ENCODE measurements around the gene C2CD4D. TPM values are rescaled to one million over a fixed set of nuclear protein-coding genes. Genes with fewer than 3 reads are reported as not detected.
"Not testable (repeated sequence)": the region's sequence is repeated elsewhere in the genome, so short reads cannot be mapped to it uniquely, and the experiment has no call there.

C2CD4D gene
- polyA plus RNA-seq, 1 donor (not counting 4 experiments of a cell fraction or from before 2014, with no cell fraction given) = 0.05 TPM

DNA sequence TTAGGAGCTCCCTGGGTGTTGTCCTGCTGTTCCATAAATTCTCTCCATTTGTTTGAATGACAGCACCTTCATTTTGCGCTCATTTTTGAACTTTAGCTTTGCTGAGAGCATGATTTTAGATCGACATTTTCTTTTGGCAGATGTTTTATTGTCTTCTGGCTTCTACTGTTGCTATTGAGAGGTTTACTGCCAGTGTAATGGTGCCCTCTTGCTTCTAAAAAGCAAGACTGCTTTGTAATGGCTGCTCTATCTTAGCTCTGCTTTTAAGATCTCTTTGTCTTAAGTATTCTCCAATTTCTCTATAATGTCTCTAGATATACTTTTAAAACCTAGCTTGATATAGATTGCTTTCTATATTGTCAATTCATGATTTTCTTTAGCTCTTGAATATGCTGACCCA, 41.9 kb upstream of the C2CD4D start:
- H3K27ac ChIP-seq (ENCODE audit: control insufficient read depth, insufficient read depth, low read length) = no peak overlapping the region
- H3K4me2 ChIP-seq (ENCODE audit: control insufficient read depth, extremely low read depth, insufficient read depth, low read depth, low read length) = no peak overlapping the region
- H3K4me3 ChIP-seq (ENCODE audit: control insufficient read depth in 2 of 3, extremely low read depth in 1 of 3, insufficient read depth in 2 of 3, low read depth in 1 of 3, low read length in 3 of 3) = no peak overlapping the region
- H3K9me3 ChIP-seq (ENCODE audit: control insufficient read depth, low read depth, low read length) = no peaks in the 10 kb centered on the region
- no peaks in the 10 kb centered on the region for H4K20me1 ChIP-seq (ENCODE audit: control insufficient read depth, extremely low read depth, insufficient read depth, low read length)
- no peaks in the 10 kb centered on the region for H3K27me3 ChIP-seq (ENCODE audit: control insufficient read depth, extremely low read depth, insufficient read depth, low read length)
- H3K9me1 ChIP-seq (ENCODE audit: control insufficient read depth, extremely low read depth, insufficient read depth, low read length) = no peaks in the 10 kb centered on the region
- no peaks in the 10 kb centered on the region for H3K36me3 ChIP-seq (ENCODE audit: control insufficient read depth in 2 of 2, extremely low read depth in 1 of 2, insufficient read depth in 2 of 2, low read length in 2 of 2)
- H3K4me1 ChIP-seq (ENCODE audit: control insufficient read depth, extremely low read depth, insufficient read depth, low read length) = peaks cover 13% of the 10 kb centered on the region
- dilution Hi-C loops (cut with MboI; ENCODE audit: extremely low pct_ligation_motif_present, low sequenced_read_pairs) = no loop called here
- no peak overlapping the region for H3K9ac ChIP-seq (ENCODE audit: control insufficient read depth, extremely low read depth, insufficient read depth, low read length)
- TF ChIP-seq, protein P1, sequence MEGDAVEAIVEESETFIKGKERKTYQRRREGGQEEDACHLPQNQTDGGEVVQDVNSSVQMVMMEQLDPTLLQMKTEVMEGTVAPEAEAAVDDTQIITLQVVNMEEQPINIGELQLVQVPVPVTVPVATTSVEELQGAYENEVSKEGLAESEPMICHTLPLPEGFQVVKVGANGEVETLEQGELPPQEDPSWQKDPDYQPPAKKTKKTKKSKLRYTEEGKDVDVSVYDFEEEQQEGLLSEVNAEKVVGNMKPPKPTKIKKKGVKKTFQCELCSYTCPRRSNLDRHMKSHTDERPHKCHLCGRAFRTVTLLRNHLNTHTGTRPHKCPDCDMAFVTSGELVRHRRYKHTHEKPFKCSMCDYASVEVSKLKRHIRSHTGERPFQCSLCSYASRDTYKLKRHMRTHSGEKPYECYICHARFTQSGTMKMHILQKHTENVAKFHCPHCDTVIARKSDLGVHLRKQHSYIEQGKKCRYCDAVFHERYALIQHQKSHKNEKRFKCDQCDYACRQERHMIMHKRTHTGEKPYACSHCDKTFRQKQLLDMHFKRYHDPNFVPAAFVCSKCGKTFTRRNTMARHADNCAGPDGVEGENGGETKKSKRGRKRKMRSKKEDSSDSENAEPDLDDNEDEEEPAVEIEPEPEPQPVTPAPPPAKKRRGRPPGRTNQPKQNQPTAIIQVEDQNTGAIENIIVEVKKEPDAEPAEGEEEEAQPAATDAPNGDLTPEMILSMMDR (optimal IDR thresholded peaks at IDR 0.05 in 1 of 3, IDR thresholded peaks at IDR 0.05 in 1 of 3, conservative IDR thresholded peaks at IDR 0.05 in 1 of 3; ENCODE audit: extremely low read depth in 1 of 3, insufficient read depth in 2 of 3, low read length in 3 of 3) = no peak
- no peak for TF ChIP-seq EZH2 (IDR thresholded peaks at IDR 0.05; ENCODE audit: low read length)
- no peaks in the 10 kb centered on the region for H3K79me2 ChIP-seq (ENCODE audit: control insufficient read depth, insufficient read depth, low read length)
- peak; percentile 5 for FAIRE-seq
- H2AFZ ChIP-seq (ENCODE audit: control insufficient read depth, low read length) = no peak overlapping the region
- no peak for DNase-seq (ENCODE audit: low read depth, low spot score)

DNA sequence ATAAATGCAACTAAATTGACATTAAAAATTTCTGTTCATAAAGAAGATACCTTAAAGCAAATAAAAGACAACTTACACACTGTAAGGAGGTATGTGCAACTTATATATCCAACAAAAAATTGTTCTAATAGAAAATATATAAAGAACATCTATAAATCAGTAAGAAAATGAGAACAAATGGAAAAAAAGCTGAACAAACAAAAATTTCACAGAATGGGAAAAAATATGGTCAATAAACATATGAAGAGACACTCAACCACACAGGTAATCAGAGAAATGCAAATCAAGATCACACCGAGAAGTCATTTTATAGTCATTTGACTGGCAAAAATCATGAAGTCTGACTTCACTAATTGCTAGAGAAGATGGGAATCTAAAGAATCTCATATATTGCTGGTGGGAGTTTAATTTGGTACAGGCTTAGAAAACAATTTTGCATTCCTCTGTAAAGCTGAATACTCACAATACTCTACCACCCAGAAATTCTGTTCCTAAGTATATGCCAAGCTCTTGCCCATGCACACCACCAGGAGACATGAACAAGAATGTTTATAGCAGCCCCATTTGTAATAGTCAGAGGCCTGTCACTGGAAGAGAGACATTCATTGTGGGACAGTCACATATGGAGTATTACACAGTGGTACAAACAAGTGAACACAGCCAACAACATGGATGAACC, 35.9 kb upstream of the C2CD4D start:
- no peak for TF ChIP-seq EZH2 (IDR thresholded peaks at IDR 0.05; ENCODE audit: low read length)
- TF ChIP-seq, protein P1 (optimal IDR thresholded peaks at IDR 0.05 in 1 of 3, IDR thresholded peaks at IDR 0.05 in 1 of 3, conservative IDR thresholded peaks at IDR 0.05 in 1 of 3; ENCODE audit: extremely low read depth in 1 of 3, insufficient read depth in 2 of 3, low read length in 3 of 3) = no peak
- Histone ChIP-seq H3K9ac (ENCODE audit: control insufficient read depth, extremely low read depth, insufficient read depth, low read length) (no peak overlapping the region), H3K4me2 (ENCODE audit: control insufficient read depth, extremely low read depth, insufficient read depth, low read depth, low read length) (no peak overlapping the region), H3K27me3 (ENCODE audit: control insufficient read depth, extremely low read depth, insufficient read depth, low read length) (no peaks in the 10 kb centered on the region), H3K27ac (ENCODE audit: control insufficient read depth, insufficient read depth, low read length) (no peak overlapping the region), H3K9me3 (ENCODE audit: control insufficient read depth, low read depth, low read length) (no peaks in the 10 kb centered on the region), H3K36me3 (ENCODE audit: control insufficient read depth in 2 of 2, extremely low read depth in 1 of 2, insufficient read depth in 2 of 2, low read length in 2 of 2) (peaks cover 3% of the 10 kb centered on the region in 2 experiments), H2AFZ (ENCODE audit: control insufficient read depth, low read length) (no peak overlapping the region), H3K79me2 (ENCODE audit: control insufficient read depth, insufficient read depth, low read length) (no peaks in the 10 kb centered on the region), H4K20me1 (ENCODE audit: control insufficient read depth, extremely low read depth, insufficient read depth, low read length) (no peaks in the 10 kb centered on the region), H3K4me1 (ENCODE audit: control insufficient read depth, extremely low read depth, insufficient read depth, low read length) (no peaks in the 10 kb centered on the region), H3K4me3 (ENCODE audit: control insufficient read depth in 2 of 3, extremely low read depth in 1 of 3, insufficient read depth in 2 of 3, low read depth in 1 of 3, low read length in 3 of 3) (no peak overlapping the region), H3K9me1 (ENCODE audit: control insufficient read depth, extremely low read depth, insufficient read depth, low read length) (no peaks in the 10 kb centered on the region)
- dilution Hi-C loops (cut with MboI; ENCODE audit: extremely low pct_ligation_motif_present, low sequenced_read_pairs) = no loop called here
- no peak for FAIRE-seq
- no peak for DNase-seq (ENCODE audit: low read depth, low spot score)

DNA sequence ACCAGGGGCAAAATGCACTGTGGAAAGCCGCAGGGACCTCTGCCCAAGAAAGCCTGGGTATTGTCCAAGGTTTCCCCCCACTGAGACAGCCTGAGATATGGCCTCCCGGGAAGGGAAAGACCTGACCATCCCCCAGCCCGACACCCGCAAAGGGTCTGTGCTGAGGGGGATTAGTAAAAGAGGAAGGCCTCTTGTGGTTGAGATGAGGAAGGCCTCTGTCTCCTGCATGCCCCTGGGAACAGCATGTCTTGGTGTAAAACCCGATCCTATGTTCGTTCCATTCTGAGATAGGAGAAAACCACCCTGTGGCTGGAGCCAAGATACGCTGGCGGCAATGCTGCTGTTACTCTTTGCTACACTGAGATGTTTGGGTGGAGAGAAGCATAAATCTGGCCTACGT, 33.2 kb upstream of the C2CD4D start:
- dilution Hi-C loops (cut with MboI; ENCODE audit: extremely low pct_ligation_motif_present, low sequenced_read_pairs); H3K4me2 ChIP-seq (ENCODE audit: control insufficient read depth, extremely low read depth, insufficient read depth, low read depth, low read length); H3K4me3 ChIP-seq (ENCODE audit: control insufficient read depth in 2 of 3, extremely low read depth in 1 of 3, insufficient read depth in 2 of 3, low read depth in 1 of 3, low read length in 3 of 3); H3K9ac ChIP-seq (ENCODE audit: control insufficient read depth, extremely low read depth, insufficient read depth, low read length); FAIRE-seq; H3K36me3 ChIP-seq (ENCODE audit: control insufficient read depth in 2 of 2, extremely low read depth in 1 of 2, insufficient read depth in 2 of 2, low read length in 2 of 2); H4K20me1 ChIP-seq (ENCODE audit: control insufficient read depth, extremely low read depth, insufficient read depth, low read length); H3K9me1 ChIP-seq (ENCODE audit: control insufficient read depth, extremely low read depth, insufficient read depth, low read length); H3K27me3 ChIP-seq (ENCODE audit: control insufficient read depth, extremely low read depth, insufficient read depth, low read length); DNase-seq (ENCODE audit: low read depth, low spot score); H3K4me1 ChIP-seq (ENCODE audit: control insufficient read depth, extremely low read depth, insufficient read depth, low read length); H2AFZ ChIP-seq (ENCODE audit: control insufficient read depth, low read length); H3K79me2 ChIP-seq (ENCODE audit: control insufficient read depth, insufficient read depth, low read length); H3K9me3 ChIP-seq (ENCODE audit: control insufficient read depth, low read depth, low read length); H3K27ac ChIP-seq (ENCODE audit: control insufficient read depth, insufficient read depth, low read length): not testable (repeated sequence)
